ENCODE results near the gene PRKD2. TPM values are rescaled to one million over a fixed set of nuclear protein-coding genes. Genes with fewer than 3 reads are reported as not detected.
A peak's percentile ranks its signal among the peaks of the same experiment; 100 is the strongest.

PRKD2 gene
- total RNA-seq, 1 experiment from 2014 or later, result 45.1 TPM

DNA sequence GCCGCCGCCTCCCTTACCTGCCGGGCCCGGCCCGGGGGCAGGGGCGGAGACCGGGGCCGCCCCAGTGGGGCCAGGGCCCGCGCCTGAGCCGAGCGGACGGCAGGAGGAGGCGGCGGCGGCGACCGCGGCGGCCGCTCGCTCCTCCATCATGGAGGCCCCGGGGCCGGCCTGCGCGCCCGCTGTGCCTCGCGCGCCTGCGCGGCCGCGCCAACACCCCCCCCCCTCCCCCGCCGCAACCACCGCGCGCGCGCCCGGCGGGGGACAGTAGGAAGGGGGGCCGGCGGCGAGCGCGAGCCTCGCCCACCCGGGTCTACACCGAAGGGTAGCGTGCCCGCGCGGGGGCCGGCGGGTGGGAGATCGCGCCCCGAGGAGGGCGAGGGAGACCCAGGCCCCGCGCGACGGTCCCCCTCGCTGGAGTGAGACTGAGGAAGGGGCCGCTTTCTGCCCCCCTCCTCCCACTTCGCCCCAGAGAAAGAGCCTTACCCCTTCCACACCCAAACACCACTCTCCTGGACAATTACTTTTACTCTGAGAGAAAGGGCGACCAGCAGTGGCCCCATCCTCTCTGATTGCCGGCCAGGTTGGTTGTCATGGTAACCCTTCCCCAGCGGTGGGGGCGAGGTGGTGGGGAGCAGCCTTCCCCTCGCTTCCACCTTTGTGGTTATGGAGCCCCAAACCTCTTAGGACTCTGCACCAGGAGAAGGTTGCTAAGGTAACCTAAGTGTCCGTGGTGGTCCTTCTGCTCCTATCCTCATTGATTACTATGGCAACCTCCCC lies 29.6 kb upstream of the PRKD2 start, which contains the start of gene STRN4:
TSS of gene STRN4 (minus strand) at position 170 of the 777 bp plus-strand sequence. CDS start at position 150, 20 bp downstream.
- DNase-seq (ENCODE audit: low spot score), result peak; percentile 84
- intact Hi-C loops (cut with micrococcal nuclease; ENCODE audit: unreplicated experiment), result no loop called here

GRCh38 chr19:46745521-46746280 lies 28.8 kb upstream of the PRKD2 start, which contains the start of gene FKRP:
Gene FKRP, plus strand, starts transcription at chr19:46746057. Its CDS starts 9,394 bp downstream, at chr19:46755451.
- no TSS peak for BruUV-seq (replicated peaks)

More for the DNA sequence above, 29.6 kb upstream of the PRKD2 start, which contains the start of gene STRN4:
- CTCF ChIA-PET, result no interaction called here
- Histone ChIP-seq H3K27me3 (replicated peaks; ENCODE audit: insufficient read depth, low read depth, low read length, poor library complexity) (no peaks in the 10 kb centered on the region), H3K4me1 (ENCODE audit: insufficient read depth, low read length, poor library complexity, severe bottlenecking) (no peaks in the 10 kb centered on the region), H3K9me3 (ENCODE audit: low read depth, low read length, poor library complexity, severe bottlenecking) (no peaks in the 10 kb centered on the region), H3K27ac (ENCODE audit: low read depth, low read length, poor library complexity, severe bottlenecking) (peak within 1 kb of the TSS; percentile 96), H3K4me3 (ENCODE audit: low read depth, low read length, poor library complexity, severe bottlenecking) (peak within 1 kb of the TSS; percentile 100), H3K36me3 (ENCODE audit: insufficient read depth, low read length, poor library complexity, severe bottlenecking) (peaks cover 13% of the 10 kb centered on the region)
- POLR2A ChIA-PET (ENCODE audit: low non-redundant PET), result no interaction called here
- TF ChIP-seq, protein P1, sequence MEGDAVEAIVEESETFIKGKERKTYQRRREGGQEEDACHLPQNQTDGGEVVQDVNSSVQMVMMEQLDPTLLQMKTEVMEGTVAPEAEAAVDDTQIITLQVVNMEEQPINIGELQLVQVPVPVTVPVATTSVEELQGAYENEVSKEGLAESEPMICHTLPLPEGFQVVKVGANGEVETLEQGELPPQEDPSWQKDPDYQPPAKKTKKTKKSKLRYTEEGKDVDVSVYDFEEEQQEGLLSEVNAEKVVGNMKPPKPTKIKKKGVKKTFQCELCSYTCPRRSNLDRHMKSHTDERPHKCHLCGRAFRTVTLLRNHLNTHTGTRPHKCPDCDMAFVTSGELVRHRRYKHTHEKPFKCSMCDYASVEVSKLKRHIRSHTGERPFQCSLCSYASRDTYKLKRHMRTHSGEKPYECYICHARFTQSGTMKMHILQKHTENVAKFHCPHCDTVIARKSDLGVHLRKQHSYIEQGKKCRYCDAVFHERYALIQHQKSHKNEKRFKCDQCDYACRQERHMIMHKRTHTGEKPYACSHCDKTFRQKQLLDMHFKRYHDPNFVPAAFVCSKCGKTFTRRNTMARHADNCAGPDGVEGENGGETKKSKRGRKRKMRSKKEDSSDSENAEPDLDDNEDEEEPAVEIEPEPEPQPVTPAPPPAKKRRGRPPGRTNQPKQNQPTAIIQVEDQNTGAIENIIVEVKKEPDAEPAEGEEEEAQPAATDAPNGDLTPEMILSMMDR (conservative IDR thresholded peaks at IDR 0.05; ENCODE audit: low read depth, low read length), result no peak
- TF ChIP-seq EZH2 (IDR thresholded peaks at IDR 0.05; ENCODE audit: borderline replicate concordance, low read depth, low read length, poor library complexity, severe bottlenecking), result no peak
- no TSS peak for BruUV-seq (replicated peaks)

GRCh38 chr19:46745030-46745429 lies 28.1 kb upstream of the PRKD2 start:
- POLR2A ChIA-PET (ENCODE audit: low non-redundant PET), result interaction anchor here (0.6 kb wide), 2 partner anchors 557 to 802 kb away, joined by 4 to 8 read pairs; no protein-coding TSS in a partner anchor
- CTCF ChIA-PET, result no interaction called here
- no peaks in the 10 kb centered on the region for H3K9me3 ChIP-seq (ENCODE audit: low read depth, low read length, poor library complexity, severe bottlenecking)

More at GRCh38 chr19:46745521-46746280, 28.8 kb upstream of the PRKD2 start, which contains the start of gene FKRP:
- intact Hi-C loops (cut with micrococcal nuclease; ENCODE audit: unreplicated experiment), result no loop called here
- Histone ChIP-seq H3K4me3 (ENCODE audit: low read depth, low read length, poor library complexity, severe bottlenecking) (peak within 1 kb of the TSS; percentile 100), H3K27me3 (replicated peaks; ENCODE audit: insufficient read depth, low read depth, low read length, poor library complexity) (no peaks in the 10 kb centered on the region), H3K27ac (ENCODE audit: low read depth, low read length, poor library complexity, severe bottlenecking) (peak within 1 kb of the TSS; percentile 96), H3K9me3 (ENCODE audit: low read depth, low read length, poor library complexity, severe bottlenecking) (no peaks in the 10 kb centered on the region), H3K36me3 (ENCODE audit: insufficient read depth, low read length, poor library complexity, severe bottlenecking) (peaks cover 13% of the 10 kb centered on the region), H3K4me1 (ENCODE audit: insufficient read depth, low read length, poor library complexity, severe bottlenecking) (no peaks in the 10 kb centered on the region)
- DNase-seq (ENCODE audit: low spot score), result peak; percentile 35
- CTCF ChIA-PET, result no interaction called here
- POLR2A ChIA-PET (ENCODE audit: low non-redundant PET), result interaction anchor here (0.6 kb wide), 2 partner anchors 557 to 802 kb away, joined by 4 to 8 read pairs; no protein-coding TSS in a partner anchor
- TF ChIP-seq, protein P1 (conservative IDR thresholded peaks at IDR 0.05; ENCODE audit: low read depth, low read length), result no peak
- TF ChIP-seq EZH2 (IDR thresholded peaks at IDR 0.05; ENCODE audit: borderline replicate concordance, low read depth, low read length, poor library complexity, severe bottlenecking), result no peak

More at GRCh38 chr19:46745030-46745429, 28.1 kb upstream of the PRKD2 start:
- intact Hi-C loops (cut with micrococcal nuclease; ENCODE audit: unreplicated experiment), result no loop called here
- Histone ChIP-seq H3K27ac (ENCODE audit: low read depth, low read length, poor library complexity, severe bottlenecking) (peak overlapping the region; percentile 96), H3K36me3 (ENCODE audit: insufficient read depth, low read length, poor library complexity, severe bottlenecking) (peaks cover 17% of the 10 kb centered on the region), H3K27me3 (replicated peaks; ENCODE audit: insufficient read depth, low read depth, low read length, poor library complexity) (no peaks in the 10 kb centered on the region), H3K4me3 (ENCODE audit: low read depth, low read length, poor library complexity, severe bottlenecking) (peak overlapping the region; percentile 100), H3K4me1 (ENCODE audit: insufficient read depth, low read length, poor library complexity, severe bottlenecking) (no peaks in the 10 kb centered on the region)
- DNase-seq (ENCODE audit: low spot score), result no peak
- TF ChIP-seq, protein P1 (conservative IDR thresholded peaks at IDR 0.05; ENCODE audit: low read depth, low read length), result no peak
- TF ChIP-seq EZH2 (IDR thresholded peaks at IDR 0.05; ENCODE audit: borderline replicate concordance, low read depth, low read length, poor library complexity, severe bottlenecking), result no peak
- BruUV-seq (replicated peaks), result no TSS peak

All from A673 (cell line).